ENCODE data around the gene LANCL1. TPM values are rescaled to one million over a fixed set of nuclear protein-coding genes. Genes with fewer than 3 reads are reported as not detected.

LANCL1 gene
- polyA plus RNA-seq, 1 experiment = 66.6 TPM

DNA sequence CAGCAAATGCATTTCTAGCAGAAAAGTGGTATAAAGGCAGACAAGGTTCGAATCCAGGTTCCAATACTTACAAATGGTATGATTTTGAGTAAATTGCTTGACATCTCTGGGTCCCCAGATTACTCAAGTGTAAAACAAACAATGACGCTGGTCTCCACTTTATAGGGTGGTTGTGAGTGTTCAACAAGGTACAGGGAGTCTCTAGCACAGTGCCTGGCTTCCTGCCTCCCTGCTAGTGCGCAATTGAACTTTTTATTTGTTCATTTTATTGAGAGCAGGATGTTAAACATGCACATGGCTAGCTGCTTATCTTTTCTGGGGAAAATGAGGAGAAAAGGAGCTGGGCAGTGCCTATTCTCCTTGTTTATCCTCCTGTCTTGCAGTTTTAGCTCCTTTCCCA, 86.7 kb downstream of the LANCL1 start:
- CTCF ChIA-PET = interaction anchor here (2.1 kb wide), 1 partner anchor 9 kb away, joined by 9 read pairs; no protein-coding TSS in a partner anchor
- H3K4me3 ChIP-seq (ENCODE audit: low read depth, low read length) = no peak overlapping the region
- POLR2A ChIA-PET = no interaction called here
- no peaks in the 10 kb centered on the region for H3K9me3 ChIP-seq (ENCODE audit: control insufficient read depth, insufficient read depth, low read length)
- no peaks in the 10 kb centered on the region for H3K27me3 ChIP-seq (ENCODE audit: control insufficient read depth, insufficient read depth, low read length)
- TF ChIP-seq, protein P1, sequence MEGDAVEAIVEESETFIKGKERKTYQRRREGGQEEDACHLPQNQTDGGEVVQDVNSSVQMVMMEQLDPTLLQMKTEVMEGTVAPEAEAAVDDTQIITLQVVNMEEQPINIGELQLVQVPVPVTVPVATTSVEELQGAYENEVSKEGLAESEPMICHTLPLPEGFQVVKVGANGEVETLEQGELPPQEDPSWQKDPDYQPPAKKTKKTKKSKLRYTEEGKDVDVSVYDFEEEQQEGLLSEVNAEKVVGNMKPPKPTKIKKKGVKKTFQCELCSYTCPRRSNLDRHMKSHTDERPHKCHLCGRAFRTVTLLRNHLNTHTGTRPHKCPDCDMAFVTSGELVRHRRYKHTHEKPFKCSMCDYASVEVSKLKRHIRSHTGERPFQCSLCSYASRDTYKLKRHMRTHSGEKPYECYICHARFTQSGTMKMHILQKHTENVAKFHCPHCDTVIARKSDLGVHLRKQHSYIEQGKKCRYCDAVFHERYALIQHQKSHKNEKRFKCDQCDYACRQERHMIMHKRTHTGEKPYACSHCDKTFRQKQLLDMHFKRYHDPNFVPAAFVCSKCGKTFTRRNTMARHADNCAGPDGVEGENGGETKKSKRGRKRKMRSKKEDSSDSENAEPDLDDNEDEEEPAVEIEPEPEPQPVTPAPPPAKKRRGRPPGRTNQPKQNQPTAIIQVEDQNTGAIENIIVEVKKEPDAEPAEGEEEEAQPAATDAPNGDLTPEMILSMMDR (IDR thresholded peaks at IDR 0.05; ENCODE audit: low read depth, low read length) = no peak
- H3K27ac ChIP-seq (ENCODE audit: low read depth, low read length) = no peak overlapping the region
- no peak for DNase-seq (ENCODE audit: low read depth, low spot score)

DNA sequence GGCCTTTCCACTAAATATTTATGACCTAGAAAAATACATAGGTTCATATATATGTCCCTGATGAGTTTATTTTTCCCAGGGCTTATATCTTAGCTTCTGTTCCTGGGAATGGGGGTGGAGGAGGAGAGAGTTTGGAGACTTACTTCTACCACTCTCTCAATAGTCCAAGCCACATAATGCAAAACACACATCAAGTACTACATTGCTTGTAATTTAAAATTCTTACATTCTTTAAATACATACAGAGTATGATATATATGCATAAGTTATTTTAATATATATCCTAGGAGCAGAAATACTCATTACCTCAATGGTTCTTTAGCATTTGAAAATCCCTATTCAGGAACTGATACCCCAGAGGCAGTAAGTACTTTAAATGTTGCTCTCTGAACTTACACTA, 88.4 kb downstream of the LANCL1 start:
- DNase-seq (ENCODE audit: low read depth, low spot score) = no peak
- H3K27ac ChIP-seq (ENCODE audit: low read depth, low read length) = no peak overlapping the region
- ChIA-PET POLR2A (no interaction called here), CTCF (interaction anchor here (2.1 kb wide), 1 partner anchor 11 kb away, joined by 9 read pairs; no protein-coding TSS in a partner anchor)
- H3K9me3 ChIP-seq (ENCODE audit: control insufficient read depth, insufficient read depth, low read length) = no peaks in the 10 kb centered on the region
- no peaks in the 10 kb centered on the region for H3K27me3 ChIP-seq (ENCODE audit: control insufficient read depth, insufficient read depth, low read length)
- TF ChIP-seq, protein P1 (IDR thresholded peaks at IDR 0.05; ENCODE audit: low read depth, low read length) = no peak
- H3K4me3 ChIP-seq (ENCODE audit: low read depth, low read length) = no peak overlapping the region

DNA sequence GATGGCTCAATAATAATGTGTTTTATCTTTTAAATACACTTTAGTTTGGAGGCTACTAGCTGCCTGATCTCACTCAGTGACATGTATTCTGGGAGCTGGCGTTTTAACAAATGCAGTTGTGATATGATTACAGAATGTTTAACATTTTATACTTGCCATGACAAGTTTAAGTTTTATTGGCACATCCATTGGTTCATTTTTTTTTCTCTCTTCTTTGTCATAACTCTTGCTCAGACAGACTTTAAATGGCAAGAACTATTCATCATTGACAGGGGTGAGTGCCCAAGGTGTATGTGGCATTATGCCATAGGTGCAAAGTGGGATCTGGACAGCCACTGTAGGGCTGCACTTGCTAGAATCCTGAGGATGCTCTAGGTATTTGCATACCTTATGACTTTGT, 89.5 kb downstream of the LANCL1 start:
- Histone ChIP-seq H3K4me3 (ENCODE audit: low read depth, low read length) (no peak overlapping the region), H3K9me3 (ENCODE audit: control insufficient read depth, insufficient read depth, low read length) (no peaks in the 10 kb centered on the region), H3K27ac (ENCODE audit: low read depth, low read length) (no peak overlapping the region), H3K27me3 (ENCODE audit: control insufficient read depth, insufficient read depth, low read length) (no peaks in the 10 kb centered on the region)
- DNase-seq (ENCODE audit: low read depth, low spot score) = no peak
- ChIA-PET POLR2A (no interaction called here), CTCF (interaction anchor here (0.7 kb wide), 1 partner anchor 12 kb away, joined by 6 read pairs; no protein-coding TSS in a partner anchor)
- TF ChIP-seq, protein P1 (IDR thresholded peaks at IDR 0.05; ENCODE audit: low read depth, low read length) = no peak

Other genes with a start within 250 kb of the LANCL1 start
- not detected in 2 replicates for gene MYL1, start 161.6 kb downstream of the LANCL1 start, polyA plus RNA-seq (2011; rRNA removed)
- gene CPS1, start 79.8 kb upstream of the LANCL1 start, polyA plus RNA-seq (2011; rRNA removed) = 16.1 and 21.6 TPM in 2 replicates

Measured in AG04450 (cell line).